Activated CD4-positive, alpha-beta T cell treated with anti-CD3 and anti-CD28 coated beads, Interleukin-2, amount 50 U/mL, for 16 hours (primary cell): Measurements from ENCODE around the gene PSMG2.
A peak's percentile ranks its signal among the peaks of the same experiment; 100 is the strongest.
"Not testable (repeated sequence)": the region's sequence is repeated elsewhere in the genome, so short reads cannot be mapped to it uniquely, and the experiment has no call there.

Source experiments
- DNase-seq: peaks from one replicate; pipeline ENCODE4 v3.0.0-alpha.2; 2020

The PSMG2 gene

GRCh38 chr18:12726331-12726730 lies 23.5 kb downstream of the PSMG2 start:
- DNase-seq, result no peak

GRCh38 chr18:12726774-12727550 lies 24.1 kb downstream of the PSMG2 start:
- peak; percentile 70 for DNase-seq

GRCh38 chr18:12737243-12737902 lies 34.5 kb downstream of the PSMG2 start:
- no peak for DNase-seq

GRCh38 chr18:12741351-12741750 lies 38.5 kb downstream of the PSMG2 start:
- no peak for DNase-seq

GRCh38 chr18:12742453-12742852 lies 39.6 kb downstream of the PSMG2 start:
- DNase-seq, result no peak

GRCh38 chr18:12744103-12744502 lies 41.3 kb downstream of the PSMG2 start:
- peak; percentile 46 for DNase-seq

GRCh38 chr18:12745095-12745795 lies 42.4 kb downstream of the PSMG2 start:
- no peak for DNase-seq

GRCh38 chr18:12747530-12748315 lies 44.9 kb downstream of the PSMG2 start:
- DNase-seq, result no peak

GRCh38 chr18:12748671-12749070 lies 45.8 kb downstream of the PSMG2 start:
- no peak for DNase-seq

- DNase-seq, result no peak
Measured at GRCh38 chr18:12749121-12749520, 46.3 kb downstream of the PSMG2 start.

GRCh38 chr18:12750076-12750714 lies 47.4 kb downstream of the PSMG2 start:
- peak; percentile 21 for DNase-seq

- no peak for DNase-seq
Measured at GRCh38 chr18:12750715-12751502, 48.1 kb downstream of the PSMG2 start.

GRCh38 chr18:12751503-12751884 lies 48.7 kb downstream of the PSMG2 start:
- no peak for DNase-seq

GRCh38 chr18:12751891-12752290 lies 49.0 kb downstream of the PSMG2 start:
- no peak for DNase-seq

GRCh38 chr18:12754511-12754910 lies 51.7 kb downstream of the PSMG2 start:
- no peak for DNase-seq

GRCh38 chr18:12755606-12756005 lies 52.8 kb downstream of the PSMG2 start:
- not testable (repeated sequence) for DNase-seq

- DNase-seq, result not testable (repeated sequence)
Measured at GRCh38 chr18:12756619-12757239, 53.9 kb downstream of the PSMG2 start.

GRCh38 chr18:12758566-12758965 lies 55.7 kb downstream of the PSMG2 start:
- not testable (repeated sequence) for DNase-seq

- DNase-seq, result no peak
Measured at GRCh38 chr18:12765126-12765525, 62.3 kb downstream of the PSMG2 start.

- no peak for DNase-seq
Measured at GRCh38 chr18:12765586-12765985, 62.7 kb downstream of the PSMG2 start.

GRCh38 chr18:12766986-12767433 lies 64.2 kb downstream of the PSMG2 start:
- no peak for DNase-seq
